ENCODE measurements around the gene FEZ2. TPM values are rescaled to one million over a fixed set of nuclear protein-coding genes. Genes with fewer than 3 reads are reported as not detected.

Gene FEZ2
- total RNA-seq, 3 donors from 2014 or later, result 47.5 to 63.3 (median 57.5) TPM

GRCh38 chr2:36578343-36579296, 19.3 kb downstream of the FEZ2 start:
- H3K4me1 ChIP-seq (ENCODE audit: low read depth), result peaks cover 8% of the 10 kb centered on the region
- DNase-seq (no peak), ATAC-seq (peak; percentile 93)
- H3K36me3 ChIP-seq (ENCODE audit: low read depth), result no peaks in the 10 kb centered on the region
- TF ChIP-seq CTCF (IDR thresholded peaks at IDR 0.05), result no peak
- intact Hi-C loops (cut with DNase I, micrococcal nuclease), result no loop called here
- H3K9me3 ChIP-seq, result no peaks in the 10 kb centered on the region
- H3K4me3 ChIP-seq, result no peak overlapping the region

- Histone ChIP-seq H3K4me3 (no peak overlapping the region), H3K4me1 (ENCODE audit: low read depth) (peaks cover 8% of the 10 kb centered on the region), H3K9me3 (no peaks in the 10 kb centered on the region), H3K36me3 (ENCODE audit: low read depth) (no peaks in the 10 kb centered on the region)
- ATAC-seq (no peak), DNase-seq (no peak)
- intact Hi-C loops (cut with DNase I, micrococcal nuclease), result no loop called here
- TF ChIP-seq CTCF (IDR thresholded peaks at IDR 0.05), result no peak
Measured at GRCh38 chr2:36577884-36578283, 20.1 kb downstream of the FEZ2 start.

- Histone ChIP-seq H3K9me3 (no peaks in the 10 kb centered on the region), H3K36me3 (ENCODE audit: low read depth) (no peaks in the 10 kb centered on the region), H3K4me1 (ENCODE audit: low read depth) (peaks cover 7% of the 10 kb centered on the region), H3K4me3 (no peak overlapping the region)
- no peak for DNase-seq
- no peak for TF ChIP-seq CTCF (IDR thresholded peaks at IDR 0.05)
- ATAC-seq, result no peak
- intact Hi-C loops (cut with DNase I, micrococcal nuclease), result no loop called here
Measured at GRCh38 chr2:36574560-36574959, 23.4 kb downstream of the FEZ2 start.

GRCh38 chr2:36573165-36573564, 24.8 kb downstream of the FEZ2 start:
- no peak overlapping the region for H3K4me3 ChIP-seq
- no peak for TF ChIP-seq CTCF (IDR thresholded peaks at IDR 0.05)
- H3K4me1 ChIP-seq (ENCODE audit: low read depth), result peaks cover 6% of the 10 kb centered on the region
- no peaks in the 10 kb centered on the region for H3K9me3 ChIP-seq
- intact Hi-C loops (cut with DNase I, micrococcal nuclease), result no loop called here
- H3K36me3 ChIP-seq (ENCODE audit: low read depth), result no peaks in the 10 kb centered on the region
- no peak for ATAC-seq
- no peak for DNase-seq

GRCh38 chr2:36572719-36573059, 25.3 kb downstream of the FEZ2 start:
- ATAC-seq, result no peak
- no peaks in the 10 kb centered on the region for H3K9me3 ChIP-seq
- peaks cover 10% of the 10 kb centered on the region for H3K4me1 ChIP-seq (ENCODE audit: low read depth)
- no peak for TF ChIP-seq CTCF (IDR thresholded peaks at IDR 0.05)
- DNase-seq, result no peak
- H3K36me3 ChIP-seq (ENCODE audit: low read depth), result no peaks in the 10 kb centered on the region
- H3K4me3 ChIP-seq, result no peak overlapping the region
- intact Hi-C loops (cut with DNase I, micrococcal nuclease), result no loop called here

Data from mucosa of descending colon (tissue), 3 donors.